ENCODE measurements around the gene APOH.

Gene APOH

DNA sequence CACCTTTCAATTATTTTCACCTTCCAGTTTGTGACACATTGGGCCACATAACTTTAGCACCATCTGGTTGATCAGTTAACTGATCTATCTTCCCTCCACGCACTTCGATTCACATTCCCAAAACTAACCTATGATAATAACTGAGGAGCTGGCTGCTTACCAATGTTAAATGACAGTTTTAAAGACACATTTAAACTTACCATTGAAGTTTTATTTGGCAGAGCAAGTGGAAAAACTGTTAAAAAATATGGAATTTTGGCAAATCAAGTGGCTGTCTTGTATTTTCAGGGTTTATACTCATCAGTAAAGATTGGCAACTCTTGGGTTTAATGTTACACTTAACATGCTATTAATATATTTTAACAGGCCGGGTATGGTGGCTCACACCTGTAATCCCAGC lies 5.4 kb upstream of the APOH start:
- DNase-seq (ENCODE audit: low read depth): no peak

DNA sequence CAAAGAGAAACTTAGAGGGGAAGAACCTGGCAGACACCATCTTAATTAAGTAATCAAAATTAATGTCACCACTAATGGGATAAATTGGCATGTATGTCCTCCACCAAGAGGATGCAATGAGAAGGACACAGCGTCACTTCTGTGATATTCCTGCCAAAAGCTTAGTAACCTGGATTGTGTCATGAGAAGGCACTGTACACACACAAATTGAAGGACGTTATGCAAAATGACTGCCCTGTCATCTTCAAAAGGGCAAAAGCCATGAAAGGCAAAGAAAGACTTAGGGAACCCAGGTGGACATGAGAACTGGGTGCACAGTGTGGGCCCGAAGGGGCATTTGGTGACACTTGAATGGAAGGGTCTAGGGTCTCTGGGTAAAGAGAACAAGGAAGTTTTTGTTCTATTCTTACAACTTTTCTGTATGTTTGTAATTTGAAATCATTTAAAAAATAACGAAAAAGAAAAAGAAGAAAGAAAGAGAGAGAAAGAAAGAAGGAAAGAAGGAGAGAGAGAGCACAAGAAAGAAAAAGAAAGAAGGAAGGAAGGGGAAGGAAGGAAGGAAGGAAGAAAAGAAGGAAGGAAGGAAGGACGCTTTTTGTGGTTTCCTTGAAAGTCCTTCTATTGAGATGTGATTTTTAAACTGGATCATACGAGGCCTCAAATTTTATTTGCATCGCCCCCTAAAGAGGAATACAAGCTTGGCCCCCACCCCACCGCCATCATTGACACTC lies 4.0 kb upstream of the APOH start:
- no peak for DNase-seq (ENCODE audit: low read depth)

DNA sequence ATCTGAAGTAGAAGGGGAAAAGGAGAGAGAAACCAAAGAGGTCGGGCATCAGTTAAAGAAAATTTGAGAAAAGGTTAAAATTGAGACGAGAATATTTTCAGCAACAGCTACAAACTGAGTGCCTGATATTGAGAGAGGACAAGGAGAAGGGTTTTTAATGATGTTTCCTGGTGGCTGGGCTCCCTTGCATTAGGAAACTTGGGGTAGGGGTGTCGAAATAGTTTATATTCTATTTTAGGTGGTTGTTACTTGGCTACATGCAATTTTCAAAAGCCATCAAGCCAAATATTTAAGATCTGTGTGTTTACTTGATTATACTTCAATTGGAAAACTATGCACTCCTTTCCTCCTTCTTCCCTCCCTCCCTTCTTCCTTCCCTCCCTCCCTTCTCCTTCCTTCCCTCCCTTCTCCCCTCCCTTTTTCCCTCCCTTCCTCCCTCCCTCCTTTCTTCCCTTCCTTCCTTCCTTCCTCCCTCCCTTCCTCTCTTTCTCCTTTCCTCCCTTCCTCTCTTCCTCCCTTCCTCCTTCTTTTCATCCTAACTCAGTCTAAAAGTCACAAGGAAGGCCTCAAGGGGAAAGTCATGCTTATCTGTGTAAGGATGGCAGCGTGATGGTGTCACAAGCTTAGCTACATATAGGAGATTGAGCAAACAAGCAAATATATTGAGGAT lies 1.8 kb upstream of the APOH start:
- DNase-seq (ENCODE audit: low read depth): no peak

DNA sequence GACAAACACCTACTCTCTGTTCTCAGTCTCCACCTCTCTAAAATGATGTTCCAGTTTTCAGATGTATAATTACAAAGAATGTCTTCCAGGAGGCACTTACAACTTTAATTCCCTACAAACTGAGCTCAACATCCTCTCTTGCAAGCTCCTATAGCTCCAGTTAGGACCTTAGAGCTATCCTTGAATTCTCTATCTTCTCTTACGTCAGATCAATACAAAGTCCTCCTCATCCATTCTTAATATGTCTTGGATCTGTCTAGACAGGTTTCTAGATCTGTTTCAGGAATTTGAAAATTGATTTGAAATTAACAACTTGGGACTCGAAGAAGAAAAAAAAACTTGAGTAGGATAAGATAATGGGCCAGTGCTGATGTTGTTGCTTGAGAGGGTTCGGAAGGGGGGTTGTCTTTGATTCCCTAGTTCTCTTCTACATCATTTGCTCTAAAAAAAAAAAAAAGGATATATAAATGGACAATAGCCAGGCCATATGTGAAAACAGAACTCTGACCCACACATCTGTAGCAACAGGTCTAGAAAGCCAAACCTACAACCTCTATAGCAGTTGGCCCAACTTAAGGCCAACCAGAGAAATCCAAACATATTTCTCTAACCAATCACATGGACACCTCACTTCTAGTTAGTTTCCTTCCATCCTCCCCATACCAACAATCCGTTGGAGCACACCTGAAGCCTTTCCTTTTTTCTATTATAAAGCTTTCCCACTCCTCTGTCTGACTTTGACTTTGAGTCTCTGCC lies 746 bp upstream of the APOH start:
- no peak for DNase-seq (ENCODE audit: low read depth)

DNA sequence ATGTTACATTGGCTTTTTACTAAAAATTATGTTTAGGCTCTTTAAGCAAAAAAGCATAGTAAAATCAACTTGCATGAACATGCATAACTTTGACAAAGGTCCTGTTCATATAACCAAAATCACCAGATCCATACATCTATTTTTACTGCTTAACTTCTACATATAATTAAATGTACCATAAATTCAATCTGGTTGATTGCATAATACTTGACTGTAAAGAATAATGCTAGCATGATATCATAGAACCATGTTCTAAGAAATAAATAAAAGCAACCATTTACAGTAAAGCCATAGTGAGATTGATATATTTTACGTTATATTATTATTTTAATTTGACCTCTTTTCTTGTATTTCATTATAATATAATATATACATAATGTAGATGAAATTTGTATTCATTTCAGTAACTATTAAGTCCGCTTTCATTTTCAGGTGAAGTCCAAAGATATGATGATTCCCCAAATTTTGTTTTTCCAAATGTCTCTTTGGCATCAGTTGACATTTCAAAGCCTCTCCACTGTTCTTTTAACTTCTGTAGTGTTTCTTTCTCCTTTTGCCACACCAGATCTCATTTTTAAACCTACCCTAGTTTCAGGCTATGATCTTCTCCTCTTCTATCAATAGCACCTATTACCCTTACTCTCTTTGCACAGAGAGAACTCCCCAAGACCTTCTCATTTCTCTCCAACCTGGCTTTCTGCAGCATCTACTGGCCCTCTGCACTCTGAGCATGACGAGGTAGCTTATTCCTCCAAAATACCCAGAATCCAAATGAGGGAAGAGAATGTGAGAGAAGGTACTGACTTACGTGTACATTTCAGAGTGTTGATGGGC lies 1.8 kb downstream of the APOH start:
- no peak for DNase-seq (ENCODE audit: low read depth)

DNA sequence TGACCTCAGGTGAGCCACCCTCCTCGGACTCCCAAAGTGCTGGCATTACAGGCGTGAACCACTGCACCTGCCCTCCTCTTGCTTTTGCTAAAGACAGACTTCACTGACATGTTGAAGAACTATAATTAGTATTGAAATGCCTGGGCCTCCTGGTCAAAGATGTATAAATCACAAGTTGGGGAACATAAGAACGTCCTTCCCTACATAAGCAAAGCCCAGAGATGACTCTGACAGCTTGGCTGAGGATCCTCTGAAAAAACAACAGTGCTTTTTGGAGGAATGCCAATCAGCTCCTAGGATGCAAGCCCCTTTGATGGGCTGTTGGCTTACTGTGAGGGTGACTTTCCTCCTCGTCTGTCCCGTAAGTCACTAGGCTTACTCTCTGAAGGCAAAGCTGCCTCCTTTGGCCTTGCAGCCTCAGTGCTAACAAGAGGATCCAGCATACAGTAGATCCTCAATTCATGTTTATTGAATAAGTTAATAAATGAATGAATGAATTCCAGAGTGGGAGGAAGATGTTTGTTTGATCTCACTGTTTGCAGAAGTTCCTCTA lies 6.3 kb downstream of the APOH start:
- no peak for DNase-seq (ENCODE audit: low read depth)

DNA sequence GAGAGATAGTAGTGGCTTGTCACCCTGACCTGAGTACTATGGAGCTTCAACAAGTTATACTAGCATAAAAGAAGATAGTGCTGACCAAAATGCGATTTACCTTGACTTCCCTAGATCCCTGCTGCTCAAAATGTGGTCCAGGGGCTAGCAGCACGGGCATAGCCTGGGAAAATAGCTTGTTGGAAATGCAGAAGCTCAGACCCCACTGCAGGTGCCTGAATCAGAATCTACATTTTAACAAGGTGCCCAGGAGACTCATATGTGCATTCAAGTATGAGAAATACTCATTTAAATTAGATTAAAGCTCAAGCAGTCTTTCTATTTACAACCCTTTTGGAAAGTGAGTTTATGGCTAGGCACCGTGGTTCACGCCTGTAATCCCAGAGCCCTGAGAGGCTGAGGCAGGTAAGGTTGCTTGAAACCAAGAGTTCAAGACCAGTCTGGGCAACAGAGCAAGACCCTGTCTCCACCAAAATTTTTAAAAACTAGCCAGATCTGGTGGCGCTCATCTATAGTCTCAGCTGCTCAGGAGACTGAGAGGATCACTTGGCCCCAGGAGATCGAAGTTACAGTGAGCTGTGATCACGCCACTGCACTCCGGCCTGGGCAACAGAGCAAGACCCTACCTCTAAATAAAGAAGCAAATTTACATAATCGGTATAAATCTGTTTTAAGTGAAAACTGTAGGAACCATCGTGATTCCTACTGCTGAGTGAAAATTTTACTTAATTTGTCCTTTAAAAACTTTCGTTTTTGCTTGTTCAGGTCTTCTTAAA lies 7.3 kb downstream of the APOH start:
- no peak for DNase-seq (ENCODE audit: low read depth)

DNA sequence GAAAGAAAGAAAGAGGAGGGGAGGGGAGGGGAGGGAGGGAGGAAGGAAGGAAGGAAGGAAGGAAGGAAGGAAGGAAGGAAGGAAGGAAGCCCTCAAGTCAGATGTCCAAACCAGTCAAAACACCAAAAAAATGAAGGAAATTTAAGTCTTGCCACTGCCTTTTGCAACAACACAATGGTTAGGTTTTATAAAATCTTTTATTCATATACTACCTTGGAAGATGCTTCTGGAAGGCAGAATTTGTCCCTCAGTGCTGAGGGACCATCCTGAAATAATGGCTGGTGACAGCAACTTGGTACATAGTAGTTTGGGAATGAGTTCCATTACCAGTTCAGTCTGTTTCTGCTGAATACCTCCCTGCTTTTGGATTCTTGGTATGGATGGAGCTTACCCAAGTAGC lies 7.9 kb downstream of the APOH start:
- no peak for DNase-seq (ENCODE audit: low read depth)

DNA sequence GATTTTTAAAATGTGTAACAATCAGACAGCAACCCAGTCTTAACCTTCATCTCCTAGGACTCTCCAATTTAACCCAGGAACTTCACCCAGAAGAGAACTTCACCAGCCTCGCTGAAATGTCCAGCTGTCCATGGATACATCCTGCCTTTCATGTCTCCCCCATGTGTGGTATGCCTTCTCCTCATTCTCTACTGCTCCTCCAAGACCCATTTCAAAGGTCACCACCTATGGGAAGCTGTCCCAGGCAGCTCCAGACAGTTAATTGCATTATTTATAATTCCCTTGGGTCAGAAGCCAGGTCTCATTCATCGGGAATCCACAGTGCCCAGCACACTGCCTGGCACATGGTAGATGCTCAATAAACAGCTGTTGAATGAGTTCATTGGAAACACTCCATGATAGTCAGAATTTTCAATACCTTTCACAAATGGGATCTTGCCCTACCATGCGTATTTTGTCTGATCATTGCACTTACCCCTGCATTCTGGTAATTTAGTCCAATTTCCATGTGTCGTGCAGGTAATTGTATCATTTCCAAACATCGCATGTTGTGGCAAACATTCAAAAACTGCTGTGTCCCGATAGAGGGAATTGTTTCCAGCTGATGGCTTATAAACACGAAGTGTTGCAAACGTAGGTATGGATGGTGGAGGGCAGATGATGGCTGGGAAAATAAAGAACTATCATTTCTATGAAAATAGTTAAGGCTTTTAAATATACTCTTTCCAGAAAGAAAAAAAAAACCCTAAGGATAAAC lies 9.0 kb downstream of the APOH start:
- no peak for DNase-seq (ENCODE audit: low read depth)

DNA sequence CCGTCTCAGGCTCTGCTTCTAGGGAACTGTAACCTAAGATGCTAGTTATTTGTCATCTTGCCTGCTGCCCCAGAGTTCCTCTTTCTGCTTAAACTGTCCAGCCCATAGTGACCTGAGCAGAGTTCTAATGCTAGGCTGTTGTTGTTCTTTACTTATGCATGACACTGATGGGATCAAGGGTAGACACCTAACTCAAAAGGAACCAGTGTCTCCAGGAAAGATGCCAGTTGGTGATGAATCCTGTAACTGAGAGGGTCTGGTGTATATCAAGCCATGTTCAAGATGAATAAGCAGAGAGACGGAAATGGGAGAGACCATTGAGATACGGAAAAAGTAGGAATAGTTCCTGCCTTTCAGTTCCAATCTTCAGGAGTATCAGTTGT lies 13.7 kb downstream of the APOH start:
- no peak for DNase-seq (ENCODE audit: low read depth)

DNA sequence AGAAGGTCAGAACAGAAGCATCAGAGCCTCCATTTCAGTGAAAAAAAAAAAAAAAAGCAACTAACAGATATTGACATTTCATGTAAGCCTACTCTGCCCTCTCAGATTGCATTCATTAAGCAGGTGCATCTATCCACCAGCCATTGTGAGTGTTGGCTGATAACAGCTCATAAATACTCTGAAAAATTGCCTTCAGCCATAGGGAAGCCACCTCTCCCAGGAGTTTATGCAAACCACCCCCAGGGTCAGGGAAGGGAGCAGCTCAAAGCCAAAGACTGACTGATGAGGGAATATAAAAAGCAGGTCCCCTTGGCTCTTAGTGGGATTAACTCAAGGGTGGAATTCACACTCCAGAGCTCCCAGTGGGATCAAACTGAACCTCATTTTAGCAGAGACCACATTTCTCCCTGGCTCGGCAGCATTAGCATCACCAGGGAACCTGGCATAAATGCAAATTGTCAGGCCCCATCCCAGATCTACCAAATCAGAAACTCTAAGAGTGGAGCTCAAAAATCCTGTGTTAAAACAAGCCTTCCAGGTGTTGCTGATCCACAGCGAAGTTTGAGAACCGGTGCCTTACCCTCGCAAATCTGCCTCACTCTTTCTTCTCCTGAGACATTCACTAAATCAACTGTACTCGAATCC lies 14.2 kb downstream of the APOH start:
- DNase-seq (ENCODE audit: low read depth): no peak

DNA sequence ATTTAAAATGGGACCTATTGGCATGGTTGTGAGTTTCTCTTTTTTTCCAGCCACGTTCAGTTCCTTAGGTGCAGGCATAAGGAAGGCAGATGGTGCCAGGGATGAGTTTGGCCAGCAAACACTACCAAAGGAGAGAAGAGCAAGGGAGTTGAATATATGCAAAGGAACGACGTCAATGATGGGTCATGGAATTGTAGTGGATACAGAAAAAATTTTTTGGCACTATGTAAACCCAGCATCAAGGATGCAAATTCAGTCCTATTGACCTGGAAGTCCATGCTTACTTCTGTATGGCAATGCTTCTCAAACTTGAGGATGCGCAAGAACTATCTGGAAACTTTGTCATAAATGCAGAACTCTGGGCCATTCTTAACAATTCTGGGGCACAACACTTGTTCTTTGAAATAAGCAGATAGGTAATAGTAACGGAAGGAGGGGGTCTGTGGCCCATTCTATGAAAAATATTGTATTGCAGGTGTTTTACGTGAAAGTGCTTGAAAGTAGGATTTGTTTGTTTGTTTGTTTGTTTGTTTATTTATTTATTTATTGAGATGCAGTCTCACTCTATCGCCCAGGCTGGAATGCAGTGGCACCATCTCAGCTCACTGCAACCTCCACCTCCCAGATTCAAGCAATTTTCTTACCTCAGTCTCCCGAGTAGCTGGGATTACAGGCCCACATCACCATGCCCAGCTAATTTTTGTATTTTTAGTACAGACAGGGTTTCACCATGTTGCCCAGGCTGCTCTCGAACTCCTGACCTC lies 18.0 kb downstream of the APOH start:
- DNase-seq (ENCODE audit: low read depth): no peak

DNA sequence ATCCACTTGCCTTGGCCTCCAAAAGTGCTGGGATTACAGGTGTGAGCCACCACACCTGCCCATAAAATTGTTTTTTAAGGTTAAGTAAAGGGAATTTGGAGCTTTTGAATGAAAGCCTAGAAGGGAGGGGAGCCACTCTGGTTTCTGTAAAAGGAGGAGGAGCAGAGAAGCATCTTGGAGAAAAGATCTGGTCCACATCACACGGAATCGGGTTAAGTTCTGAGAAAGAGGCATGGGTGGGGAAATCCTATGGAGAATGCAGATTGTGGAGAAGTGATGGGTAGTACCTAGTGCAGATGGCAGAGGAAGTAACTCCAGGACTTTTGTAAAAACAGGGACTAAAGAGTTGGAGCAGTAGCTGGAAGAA lies 19.0 kb downstream of the APOH start:
- no peak for DNase-seq (ENCODE audit: low read depth)

DNA sequence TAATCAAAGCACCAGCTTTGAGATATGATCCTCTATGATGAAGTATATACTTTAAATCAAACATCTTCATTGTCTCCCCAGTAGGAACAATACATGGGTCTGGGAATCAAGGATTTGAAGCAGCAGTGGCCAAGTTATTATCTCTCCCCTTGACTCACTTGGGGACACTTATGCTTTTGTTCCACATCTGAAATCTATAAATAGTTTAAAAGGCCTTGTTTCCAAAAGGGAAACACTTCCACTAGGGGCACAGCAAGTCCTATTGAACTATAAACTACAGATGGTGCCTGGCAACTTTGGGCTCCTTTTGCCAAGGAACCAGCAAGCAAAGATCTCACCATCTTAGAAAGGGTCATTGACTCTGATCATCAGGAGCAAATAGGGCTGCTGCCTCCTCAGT lies 21.3 kb downstream of the APOH start:
- DNase-seq (ENCODE audit: low read depth): no peak

DNA sequence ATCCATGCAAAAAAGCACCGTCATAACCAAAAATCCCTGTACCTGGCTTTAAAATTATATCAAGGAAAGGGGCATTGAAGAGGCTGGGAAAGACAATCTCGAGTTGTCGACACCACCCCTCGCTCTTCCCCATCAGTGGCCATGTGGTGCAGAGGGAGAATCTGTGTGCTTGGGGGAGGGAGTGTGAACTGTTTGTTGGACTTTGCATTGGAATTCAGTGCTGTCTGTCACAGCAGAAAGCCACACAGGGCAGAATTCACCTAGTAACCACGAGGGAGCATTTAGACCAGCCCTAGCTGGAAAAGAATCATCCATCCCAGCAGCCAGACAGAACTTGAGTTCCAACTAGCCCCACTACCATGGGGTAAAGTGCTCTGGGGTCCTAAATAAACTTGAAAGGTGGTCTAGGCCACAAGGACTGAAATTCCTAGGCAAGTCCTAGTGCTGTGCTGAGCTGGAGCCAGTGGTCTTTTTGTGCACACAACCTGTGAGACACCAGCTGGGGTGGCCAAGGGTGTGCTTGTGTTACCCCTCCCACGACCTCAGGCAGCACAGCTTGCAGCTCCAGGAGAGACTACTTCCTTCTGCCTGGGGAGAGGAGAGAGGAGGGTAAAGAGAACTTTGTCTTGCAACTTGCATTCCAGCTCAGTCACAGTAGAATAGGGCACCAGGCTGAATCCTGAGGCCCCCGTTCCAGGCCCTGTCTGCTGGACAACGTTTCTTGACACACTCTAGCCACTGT lies 25.8 kb downstream of the APOH start:
- DNase-seq (ENCODE audit: low read depth): no peak

DNA sequence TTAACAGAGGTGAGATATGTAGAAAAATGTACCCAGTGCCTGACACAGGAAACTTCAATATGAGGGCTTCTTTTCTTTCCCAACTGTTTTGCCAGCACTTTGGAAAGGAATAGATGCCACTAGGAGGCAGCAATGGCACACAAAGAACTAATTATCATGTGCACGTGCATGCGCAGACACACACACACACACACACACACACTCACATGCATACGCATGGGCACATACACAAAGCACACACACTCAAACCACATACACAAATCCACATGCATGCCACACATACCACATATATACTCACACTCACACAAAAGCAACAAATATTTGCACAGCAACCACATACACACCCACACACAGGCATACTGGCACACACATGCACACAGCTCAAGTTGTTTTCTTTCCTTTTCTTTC lies 28.5 kb downstream of the APOH start:
- DNase-seq (ENCODE audit: low read depth): no peak

DNA sequence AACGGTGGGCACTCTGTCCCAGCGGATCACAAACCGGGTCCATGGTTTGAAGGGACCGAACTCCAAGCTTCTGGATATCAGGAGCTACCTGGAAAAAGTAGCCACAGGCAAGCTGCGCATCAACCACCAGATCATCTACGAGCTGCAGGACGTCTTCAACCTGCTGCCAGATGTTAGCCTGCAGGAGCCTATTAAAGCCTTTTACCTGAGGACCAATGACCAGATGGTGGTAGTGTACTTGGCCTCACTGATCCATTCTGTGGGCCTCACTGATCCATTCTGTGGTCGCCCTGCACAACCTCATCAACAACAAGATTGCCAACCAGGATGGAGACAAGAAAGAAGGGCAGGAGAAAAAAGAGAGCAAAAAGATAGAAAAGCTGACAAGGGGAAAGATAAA lies 31.0 kb downstream of the APOH start:
- DNase-seq (ENCODE audit: low read depth): no peak

DNA sequence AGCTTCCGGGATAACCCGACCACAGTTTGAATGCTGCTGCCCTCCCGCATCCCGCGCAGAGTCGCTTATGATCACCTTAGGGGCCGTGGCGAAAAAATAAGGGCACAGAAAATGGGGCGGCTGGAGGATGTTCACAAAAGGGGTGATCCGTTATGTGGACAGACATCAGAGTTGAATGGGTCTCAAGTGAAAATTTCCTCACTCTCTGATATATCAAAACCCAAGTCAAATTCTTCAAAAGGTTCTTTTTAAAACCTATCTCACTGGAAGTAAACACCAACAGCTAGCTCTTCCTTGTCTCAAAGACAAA lies 36.9 kb downstream of the APOH start:
- no peak for DNase-seq (ENCODE audit: low read depth)

Data from activated T-helper 9 cell treated with anti-CD3 and anti-CD28 coated beads, Interleukin-2, amount 50 U/mL, for 16 hours (primary cell).